ENCODE data around the gene FIGN. TPM values are rescaled to one million over a fixed set of nuclear protein-coding genes. Genes with fewer than 3 reads are reported as not detected.

The FIGN gene
- total RNA-seq, 1 donor from 2014 or later = 13.5 TPM

- DNase-seq (no peak), ATAC-seq (ENCODE audit: poor library complexity) (no peak)
- intact Hi-C loops (cut with DNase I) = loop anchor here (10.0 kb wide), 1 partner anchor 133 kb away; the partner anchor contains the start of gene FIGN
Observed at GRCh38 chr2:163601377-163601776, 134.4 kb downstream of the FIGN start.

DNA sequence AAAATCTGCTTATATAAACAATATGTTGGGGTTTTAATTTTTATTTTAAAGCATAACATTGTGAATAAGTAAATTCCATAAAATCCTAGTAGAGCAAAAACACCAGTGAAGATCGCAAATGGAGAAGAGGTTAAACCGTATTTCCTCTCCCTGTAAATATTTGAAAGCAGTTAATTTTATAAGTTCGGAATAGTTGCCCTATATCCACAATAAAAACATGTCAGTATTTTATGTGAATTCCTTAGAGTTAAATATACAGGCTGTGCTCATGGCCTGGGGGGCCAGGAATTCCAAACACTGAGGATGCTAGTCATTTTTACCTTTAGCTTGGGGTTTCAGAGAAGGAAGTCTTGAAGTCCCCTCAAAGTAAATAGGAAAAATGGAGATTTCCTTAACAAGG lies 135.0 kb downstream of the FIGN start:
- DNase-seq = no peak
- intact Hi-C loops (cut with DNase I) = loop anchor here (10.0 kb wide), 1 partner anchor 134 kb away; the partner anchor contains the start of gene FIGN
- no peak for ATAC-seq (ENCODE audit: poor library complexity)

DNA sequence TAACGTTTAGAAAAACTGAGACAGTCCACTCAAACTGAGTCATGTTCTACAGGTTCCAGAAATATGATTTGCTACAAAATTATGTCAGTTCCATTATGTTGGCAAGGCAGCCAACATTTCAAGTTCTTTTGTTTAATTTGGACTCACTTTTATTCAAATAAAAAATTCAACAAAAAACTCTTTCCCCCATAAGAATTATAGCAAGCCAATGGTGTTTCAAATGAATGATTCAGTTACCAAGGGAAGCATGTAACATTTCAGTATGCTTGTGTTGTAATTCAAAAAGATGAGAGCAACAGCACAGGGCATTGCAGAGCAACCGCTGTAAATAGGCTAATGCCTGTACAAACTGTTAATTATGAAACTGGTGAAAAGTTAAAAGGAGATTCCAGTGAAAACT lies 140.8 kb downstream of the FIGN start:
- intact Hi-C loops (cut with DNase I) = no loop called here
- DNase-seq (no peak), ATAC-seq (ENCODE audit: poor library complexity) (no peak)

DNA sequence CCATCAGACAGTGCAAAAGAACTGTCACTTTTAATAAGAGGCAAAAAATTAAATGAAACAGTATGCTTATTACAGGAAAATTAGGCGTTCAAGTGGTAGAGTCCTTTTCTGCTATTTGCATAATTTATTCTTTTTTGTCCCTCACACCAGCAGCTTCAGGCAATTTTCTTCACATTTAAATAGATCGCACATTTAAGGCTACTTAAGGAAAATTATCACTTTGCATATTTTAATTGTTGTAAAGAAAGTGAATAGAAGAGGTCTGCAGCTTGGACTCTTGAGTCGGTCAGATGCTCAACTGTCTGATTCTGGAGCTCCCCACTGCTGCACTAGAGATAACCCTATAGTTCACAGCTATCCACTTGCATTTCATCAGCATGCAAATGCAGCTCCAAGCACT lies 141.3 kb downstream of the FIGN start:
- intact Hi-C loops (cut with DNase I) = no loop called here
- no peak for DNase-seq
- ATAC-seq (ENCODE audit: poor library complexity) = no peak

GRCh38 chr2:163593982-163594381 lies 141.8 kb downstream of the FIGN start:
- intact Hi-C loops (cut with DNase I) = no loop called here
- no peak for DNase-seq
- ATAC-seq (ENCODE audit: poor library complexity) = peak; percentile 25

GRCh38 chr2:163592954-163593622 lies 142.7 kb downstream of the FIGN start:
- no peak for ATAC-seq (ENCODE audit: poor library complexity)
- no peak for DNase-seq
- intact Hi-C loops (cut with DNase I) = no loop called here

GRCh38 chr2:163591461-163591860 lies 144.3 kb downstream of the FIGN start:
- ATAC-seq (ENCODE audit: poor library complexity) (no peak), DNase-seq (no peak)
- intact Hi-C loops (cut with DNase I) = no loop called here

GRCh38 chr2:163580757-163581156 lies 155.1 kb downstream of the FIGN start:
- intact Hi-C loops (cut with DNase I) = no loop called here
- no peak for DNase-seq

GRCh38 chr2:163574309-163574708 lies 161.5 kb downstream of the FIGN start:
- DNase-seq = no peak
- ATAC-seq (ENCODE audit: poor library complexity) = no peak
- intact Hi-C loops (cut with DNase I) = no loop called here

More at GRCh38 chr2:163580757-163581156, 155.1 kb downstream of the FIGN start:
- no peak for ATAC-seq (ENCODE audit: poor library complexity)

DNA sequence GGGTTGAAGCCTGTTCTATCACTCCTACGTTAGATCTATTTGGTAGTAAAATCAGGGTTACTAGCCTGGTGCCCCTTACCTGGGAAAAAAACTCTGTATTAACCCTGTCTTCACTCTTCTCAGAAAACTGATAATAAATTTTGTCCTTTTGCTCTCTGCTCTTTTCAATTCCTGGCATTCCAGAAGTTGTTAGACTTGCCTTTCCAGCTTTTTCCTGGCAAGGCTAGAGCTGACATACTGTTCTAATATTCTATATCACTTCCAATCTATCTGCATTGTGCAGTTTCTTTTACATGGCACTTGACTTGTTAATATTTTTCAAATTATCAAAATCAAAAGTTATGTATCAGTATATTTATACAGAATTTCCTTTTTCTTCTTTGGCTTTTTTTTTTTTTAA lies 162.2 kb downstream of the FIGN start:
- no peak for ATAC-seq (ENCODE audit: poor library complexity)
- intact Hi-C loops (cut with DNase I) = no loop called here

DNA sequence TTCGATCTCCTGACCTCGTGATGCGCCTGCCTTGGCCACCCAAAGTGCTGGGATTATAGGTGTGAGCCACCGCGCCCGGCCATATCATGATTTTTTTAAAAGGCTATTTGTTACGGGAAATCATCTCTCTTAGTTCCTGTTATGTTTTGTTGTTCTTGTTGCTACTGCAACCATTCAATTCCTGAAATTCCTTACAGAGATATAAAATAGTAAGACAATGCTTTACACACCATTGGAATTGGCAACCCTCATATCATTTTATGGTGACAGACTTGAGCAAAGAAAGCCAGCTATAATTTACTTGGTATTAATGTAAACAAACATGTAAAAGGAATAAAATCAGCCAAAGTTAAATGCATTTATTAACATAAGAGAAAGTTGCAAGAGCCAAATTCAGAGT lies 163.0 kb downstream of the FIGN start:
- no peak for DNase-seq
- no peak for ATAC-seq (ENCODE audit: poor library complexity)
- intact Hi-C loops (cut with DNase I) = no loop called here

More for the DNA sequence above, 162.2 kb downstream of the FIGN start:
- no peak for DNase-seq

- intact Hi-C loops (cut with DNase I) = no loop called here
Observed at GRCh38 chr2:163571423-163572102, 164.2 kb downstream of the FIGN start.

DNA sequence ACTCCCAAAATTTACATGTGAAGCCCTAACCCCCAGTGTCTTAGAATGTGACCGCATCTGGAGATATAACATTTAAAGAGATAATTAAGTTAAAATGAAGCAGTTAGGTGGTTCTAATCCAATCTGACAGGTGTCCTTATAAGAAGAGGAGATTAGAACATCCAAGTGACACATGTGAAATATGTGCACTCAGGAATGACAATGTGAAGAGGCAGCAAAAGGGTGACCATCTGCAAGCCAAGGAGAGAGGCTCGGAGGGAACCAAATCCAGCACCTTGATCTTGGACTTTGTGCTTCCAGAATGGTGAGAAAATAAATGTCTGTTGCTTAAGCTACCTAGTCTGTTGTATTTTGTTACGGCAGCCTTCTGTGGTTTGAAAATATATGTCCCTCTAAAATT lies 165.4 kb downstream of the FIGN start:
- DNase-seq (no peak), ATAC-seq (ENCODE audit: poor library complexity) (no peak)
- intact Hi-C loops (cut with DNase I) = no loop called here

More at GRCh38 chr2:163571423-163572102, 164.2 kb downstream of the FIGN start:
- ATAC-seq (ENCODE audit: poor library complexity) (no peak), DNase-seq (no peak)

GRCh38 chr2:163565192-163565591 lies 170.6 kb downstream of the FIGN start:
- ATAC-seq (ENCODE audit: poor library complexity) = no peak
- intact Hi-C loops (cut with DNase I) = no loop called here
- DNase-seq = no peak

DNA sequence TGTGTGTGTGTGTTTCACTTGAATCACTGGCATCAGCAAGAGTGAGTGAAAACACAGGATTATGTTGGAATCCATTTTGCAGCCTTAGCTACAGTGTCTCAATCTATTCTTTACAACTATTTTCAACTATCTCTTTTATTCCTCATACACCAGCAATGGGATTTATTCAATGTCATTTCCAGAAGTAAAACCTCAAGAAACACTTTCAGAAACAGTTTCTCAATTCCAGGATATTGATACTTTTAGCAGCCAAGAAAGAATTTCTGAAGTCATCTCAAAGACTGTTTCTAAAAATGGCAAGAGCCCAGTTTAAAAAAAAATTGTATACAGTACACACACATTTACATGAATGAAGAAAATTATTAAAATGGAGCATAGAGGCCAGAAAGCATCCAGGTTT lies 171.6 kb downstream of the FIGN start:
- DNase-seq = no peak
- no peak for ATAC-seq (ENCODE audit: poor library complexity)
- intact Hi-C loops (cut with DNase I) = no loop called here

GRCh38 chr2:163563336-163563735 lies 172.5 kb downstream of the FIGN start:
- DNase-seq (no peak), ATAC-seq (ENCODE audit: poor library complexity) (no peak)
- intact Hi-C loops (cut with DNase I) = no loop called here

DNA sequence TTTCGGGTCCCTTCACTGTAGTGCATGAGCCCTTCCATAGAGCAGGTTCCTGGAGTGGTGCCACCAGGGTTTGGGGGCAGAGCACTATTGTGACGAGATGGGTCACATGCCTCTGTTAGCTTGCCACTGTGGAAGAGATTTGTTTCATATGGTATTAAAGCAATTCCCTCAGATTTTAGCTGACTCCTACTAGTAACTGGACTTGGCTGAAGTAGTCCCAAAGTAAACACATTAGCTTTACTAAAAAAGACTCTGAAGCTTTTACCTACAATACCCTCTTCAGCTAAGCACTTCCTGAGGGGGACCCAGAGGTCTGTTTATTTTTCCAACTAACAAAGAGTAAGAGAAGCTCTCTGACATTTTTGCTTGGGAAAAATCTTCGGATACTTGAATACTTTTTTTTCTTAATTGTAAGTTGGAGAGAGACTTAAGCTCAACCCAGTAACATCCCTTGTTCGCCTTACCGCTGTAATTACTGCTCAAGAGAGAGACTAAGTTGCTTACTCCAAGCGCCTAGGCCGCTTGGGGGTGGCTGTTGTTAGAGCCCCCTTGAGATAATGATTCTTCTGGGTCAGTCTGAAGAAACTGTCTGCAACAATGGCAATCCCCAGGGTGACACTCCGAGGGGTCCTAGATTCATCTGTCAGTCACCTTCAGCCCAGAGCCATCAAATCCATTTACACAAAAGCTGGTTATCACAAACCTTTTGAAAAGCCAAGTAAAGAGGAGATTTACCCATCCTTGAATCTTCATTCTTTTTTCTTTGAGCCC lies 177.4 kb downstream of the FIGN start:
- intact Hi-C loops (cut with DNase I) = no loop called here
- DNase-seq = no peak
- ATAC-seq (ENCODE audit: poor library complexity) = no peak

DNA sequence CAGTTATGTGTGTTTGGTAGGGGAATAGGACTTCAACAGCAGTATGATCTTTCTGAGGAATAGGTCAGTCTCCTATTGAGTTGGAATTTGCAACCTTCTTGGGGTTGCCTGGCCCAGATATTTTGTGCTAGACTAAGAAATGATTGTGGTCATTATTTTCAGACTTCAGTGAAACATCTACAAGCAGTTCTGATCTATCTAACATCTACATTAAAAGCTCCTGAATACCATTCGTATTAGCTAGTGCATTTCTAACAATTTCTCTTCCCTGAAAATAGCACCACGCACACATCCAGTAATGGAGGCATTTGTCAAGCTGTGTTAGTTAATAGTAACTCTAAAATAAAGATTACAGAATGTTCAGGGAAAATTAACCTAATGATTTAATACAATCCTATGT lies 179.3 kb downstream of the FIGN start:
- ATAC-seq (ENCODE audit: poor library complexity) (no peak), DNase-seq (no peak)
- intact Hi-C loops (cut with DNase I) = no loop called here

DNA sequence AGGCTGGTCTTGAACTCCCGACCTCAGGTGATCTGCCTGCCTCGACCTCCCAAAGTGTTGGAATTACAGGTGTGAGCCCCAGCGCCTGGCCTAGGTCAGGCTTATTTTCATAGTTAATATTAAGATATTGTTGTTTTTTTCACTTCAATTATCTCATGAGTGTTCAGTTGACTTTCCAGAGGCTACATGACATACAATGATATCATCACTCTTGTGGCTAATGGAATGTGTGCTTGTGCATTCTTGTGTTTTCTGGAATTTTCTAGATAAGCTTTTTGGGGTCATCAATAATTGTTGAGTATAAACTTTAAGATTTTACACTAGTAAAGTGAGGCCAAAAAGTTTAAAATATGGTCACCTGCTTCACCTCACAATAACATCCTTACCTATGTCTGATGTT lies 180.9 kb downstream of the FIGN start:
- ATAC-seq (ENCODE audit: poor library complexity) (no peak), DNase-seq (no peak)
- intact Hi-C loops (cut with DNase I) = no loop called here

DNA sequence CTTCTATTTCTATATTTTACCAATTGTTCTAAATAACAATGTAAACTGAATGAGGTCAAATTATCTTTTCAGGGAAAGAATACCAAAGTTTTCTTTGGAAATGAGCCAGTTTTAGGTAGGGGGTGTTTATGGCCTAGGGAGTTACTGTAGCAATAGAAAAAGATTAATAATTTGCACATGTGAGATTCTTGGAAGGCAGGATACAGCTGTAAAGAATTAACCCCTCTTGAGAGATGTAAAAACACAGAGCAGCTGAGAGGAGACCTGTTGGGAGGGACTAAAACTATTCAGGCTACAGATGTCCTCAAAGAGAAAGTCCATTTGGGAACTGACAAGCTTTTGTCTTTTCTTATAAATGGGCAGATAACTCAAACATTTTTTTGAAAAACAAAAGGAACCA lies 182.2 kb downstream of the FIGN start:
- DNase-seq (no peak), ATAC-seq (ENCODE audit: poor library complexity) (no peak)
- intact Hi-C loops (cut with DNase I) = no loop called here

Measured in Right ventricle myocardium superior (tissue), 1 donor.